WI38 (cell line): Measurements from ENCODE around the gene LUC7L3.

Experiments
- H3K4me3 ChIP-seq: 2 replicates; pipeline ENCODE4 v1.5.1; 2011; ENCODE audit warnings: low read depth, mild to moderate bottlenecking, control low read depth, low read length
- CTCF ChIP-seq: IDR thresholded peaks from 2 replicates; pipeline ENCODE4 v1.5.1; 2012; ENCODE audit warnings: low read depth, mild to moderate bottlenecking, control low read depth, low read length

Gene LUC7L3

DNA sequence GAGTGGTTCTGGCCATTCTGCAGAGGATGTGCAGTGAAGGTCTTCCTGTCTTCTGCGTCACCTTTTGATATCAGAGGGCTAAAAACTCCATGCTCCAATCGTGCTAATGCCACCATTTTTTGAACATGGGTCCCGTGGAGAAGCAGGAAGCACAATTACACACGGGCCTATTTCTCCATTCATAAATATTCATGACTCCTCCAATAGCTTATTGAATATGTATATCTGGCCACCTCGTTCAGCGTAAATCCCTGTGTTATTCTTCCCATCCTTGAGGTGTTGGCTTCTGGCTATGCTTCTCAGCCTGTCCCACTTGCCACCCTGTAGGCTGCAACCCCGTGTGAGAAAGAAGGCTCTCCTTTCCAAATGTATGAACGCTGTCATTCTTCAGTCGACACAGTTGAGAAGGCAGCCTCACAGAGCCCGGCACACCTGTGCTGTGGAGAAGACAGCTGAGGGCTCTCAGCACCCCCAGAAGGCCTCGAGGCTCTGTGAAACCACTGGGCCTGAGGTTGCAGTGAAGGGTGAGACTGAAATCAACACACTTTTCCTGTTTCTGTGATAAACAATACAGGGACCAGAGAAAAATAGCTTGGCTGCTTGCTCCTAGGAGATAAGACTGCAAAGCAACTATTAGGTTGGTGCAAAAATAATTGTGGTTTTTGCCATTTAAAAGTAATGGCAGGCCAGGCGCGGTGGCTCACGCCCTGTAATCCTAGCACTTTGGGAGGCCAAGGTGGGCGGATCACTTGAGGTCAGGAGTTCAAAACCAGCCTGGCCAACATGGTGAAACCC is 52.8 kb downstream of the LUC7L3 start:
- no peak for TF ChIP-seq CTCF
- no peak overlapping the region for H3K4me3 ChIP-seq

DNA sequence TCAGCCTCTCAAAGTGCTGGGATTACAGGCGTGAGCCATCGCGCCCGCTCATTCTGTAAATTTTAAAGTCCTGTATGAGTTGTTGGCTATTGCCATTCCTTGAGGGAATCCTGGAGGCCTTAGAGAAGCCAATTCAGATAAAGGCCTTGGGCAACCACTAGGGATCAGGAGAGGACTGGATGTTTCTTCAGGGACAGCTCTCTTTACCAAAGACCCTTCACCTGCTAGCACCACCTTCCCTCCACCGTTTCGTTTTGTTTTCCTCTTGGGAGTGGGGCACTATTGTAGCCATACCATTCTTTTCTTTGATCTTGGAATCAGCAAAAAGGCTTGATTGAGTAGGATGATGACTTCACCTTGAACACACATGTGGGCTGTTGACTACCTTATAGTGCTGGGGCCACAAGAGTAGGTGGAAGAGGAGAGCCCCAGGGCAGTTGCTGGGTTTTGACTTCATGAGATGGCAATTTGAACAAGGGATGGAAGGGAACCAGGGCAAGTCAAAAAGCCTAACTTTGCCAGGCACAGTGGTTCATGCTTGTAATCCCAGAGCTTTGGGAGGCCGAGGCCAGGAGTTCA is 54.9 kb downstream of the LUC7L3 start:
- TF ChIP-seq CTCF, result no peak
- no peak overlapping the region for H3K4me3 ChIP-seq

DNA sequence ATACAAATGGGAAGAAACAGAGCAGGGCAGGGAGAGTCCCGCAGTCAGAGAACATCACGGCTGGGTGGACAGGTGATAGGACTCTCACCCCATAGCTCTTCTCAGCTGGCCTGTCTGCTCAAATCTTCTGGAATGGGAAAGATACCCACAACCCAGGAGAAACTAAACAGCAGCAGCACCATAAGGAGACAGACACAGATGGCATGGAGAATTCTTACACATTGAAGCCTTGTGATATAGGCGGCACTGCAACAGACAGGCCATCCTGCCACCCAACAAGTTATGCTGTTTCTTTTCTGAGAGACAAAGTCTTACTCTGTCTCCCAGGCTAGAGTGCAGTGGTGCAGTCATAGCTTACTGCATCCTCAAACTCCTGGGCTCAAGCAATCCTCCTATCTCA is 56.5 kb downstream of the LUC7L3 start:
- no peak for TF ChIP-seq CTCF
- H3K4me3 ChIP-seq, result no peak overlapping the region

DNA sequence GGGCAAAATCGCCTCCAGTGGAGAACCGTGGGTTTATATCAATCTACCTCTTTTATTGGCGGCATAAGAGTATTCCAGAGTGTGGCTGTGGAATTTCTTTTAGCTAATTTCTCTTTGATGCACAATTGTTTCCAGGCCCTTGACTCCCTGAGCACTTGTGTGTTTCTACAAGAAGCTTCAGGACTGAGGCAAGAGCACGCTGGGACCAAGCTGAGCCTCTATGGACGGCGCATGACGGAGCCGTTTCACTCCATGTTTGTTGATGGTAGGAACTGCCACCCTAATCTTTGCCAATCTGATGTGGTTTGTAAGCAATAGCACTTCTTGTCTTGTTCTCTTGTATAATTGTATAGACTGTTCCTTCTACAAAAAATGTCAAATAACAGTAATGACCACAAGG is 59.1 kb downstream of the LUC7L3 start:
- TF ChIP-seq CTCF, result no peak
- no peak overlapping the region for H3K4me3 ChIP-seq

GRCh38 chr17:50778988-50779387 is 59.6 kb downstream of the LUC7L3 start:
- H3K4me3 ChIP-seq, result no peak overlapping the region
- TF ChIP-seq CTCF, result no peak

DNA sequence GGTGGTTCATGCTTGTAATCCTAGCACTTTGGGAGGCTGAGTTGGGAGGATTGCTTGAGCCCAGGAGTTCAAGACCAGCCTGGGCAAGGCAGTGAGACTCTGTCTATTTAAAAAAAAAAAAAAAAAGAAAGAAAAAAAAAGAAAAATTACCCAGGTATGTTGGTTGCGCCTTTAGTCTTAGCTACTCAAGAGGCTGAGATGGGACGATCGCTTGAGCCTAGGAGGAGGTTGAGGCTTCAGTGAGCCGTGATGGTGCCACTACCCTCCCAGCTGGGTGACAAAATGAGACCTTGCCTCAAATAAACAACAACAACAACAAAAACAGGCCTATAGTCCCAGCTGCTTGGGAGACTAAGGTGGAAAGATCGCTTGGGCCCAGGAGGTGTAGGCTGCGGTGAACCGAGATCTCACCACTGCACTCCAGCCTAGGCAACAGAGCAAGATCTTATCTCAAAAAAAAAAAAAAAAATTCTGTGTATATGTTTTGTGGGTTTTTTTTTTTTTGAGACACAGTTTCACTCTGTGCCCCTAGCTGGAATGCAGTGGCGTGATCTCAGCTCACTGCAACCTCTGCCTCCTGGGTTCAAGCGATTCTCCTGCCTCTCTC is 60.4 kb downstream of the LUC7L3 start:
- no peak overlapping the region for H3K4me3 ChIP-seq
- no peak for TF ChIP-seq CTCF

DNA sequence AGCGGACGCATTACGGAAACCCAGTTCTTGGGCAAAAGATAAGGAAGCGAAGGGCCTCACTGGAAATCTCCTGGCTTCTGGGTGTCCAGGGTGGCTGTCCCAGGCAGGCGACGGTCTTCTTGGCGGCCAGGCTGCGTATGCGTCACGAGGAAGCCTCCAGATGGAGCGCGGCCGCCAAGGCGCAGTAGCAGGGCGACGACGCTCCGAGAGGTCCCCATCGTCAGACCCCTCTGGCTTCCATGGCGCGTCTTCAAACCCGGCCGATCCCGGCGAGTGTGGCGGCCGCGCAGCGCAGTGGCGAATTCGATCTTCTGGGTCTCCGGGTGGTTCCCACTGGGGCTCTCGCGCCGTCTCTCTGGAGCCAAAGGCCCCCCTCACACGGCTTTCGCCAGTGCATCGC is 61.8 kb downstream of the LUC7L3 start:
- peak overlapping the region; percentile 22; the same call in 1 of the 2 replicates for H3K4me3 ChIP-seq
- no peak for TF ChIP-seq CTCF
